K562 (cell line): Measurements from ENCODE around the gene GTPBP1. TPM values are rescaled to one million over a fixed set of nuclear protein-coding genes. Genes with fewer than 3 reads are reported as not detected.

Experiments used
- CHCHD3 ChIP-seq: fragments of 250-450 bp; sonication (Bioruptor Pico); IDR thresholded peaks from 2 replicates; pipeline ENCODE4 v2.1.2; 2022; ENCODE audit warnings: mild to moderate bottlenecking
- EZH2 ChIP-seq: IDR thresholded peaks from 2 replicates; pipeline ENCODE4 v1.6.1; 2012; ENCODE audit warnings: low read depth, mild to moderate bottlenecking, inconsistent platforms, low read length, borderline replicate concordance
- MECOM ChIP-seq: fragments of 250-450 bp; sonication (Bioruptor Pico); IDR thresholded peaks from 2 replicates; pipeline ENCODE4 v1.8.0; 2022; ENCODE audit warnings: inconsistent platforms
- PHF8 ChIP-seq: fragments of 200-600 bp; sonication (generic); IDR thresholded peaks from 2 replicates; pipeline ENCODE4 v1.6.1; 2012; ENCODE audit warnings: mixed run types, mild to moderate bottlenecking, inconsistent platforms, low read length, moderate library complexity, borderline replicate concordance
- SIX5 ChIP-seq, 2 experiments: IDR thresholded peaks; 2 replicates each; pipeline ENCODE4 v1.6.1; 2011; ENCODE audit warnings: low read length in 2 of 2, borderline replicate concordance in 1 of 2, low read depth in 1 of 2, mild to moderate bottlenecking in 1 of 2, moderate library complexity in 1 of 2; ENCODE audit not compliant: insufficient read depth in 1 of 2
- SMAD4 ChIP-seq: fragments of 250-450 bp; sonication (Bioruptor Pico); conservative IDR thresholded peaks from 2 replicates; pipeline ENCODE4 v1.8.0; 2021; ENCODE audit warnings: inconsistent platforms, mild to moderate bottlenecking, moderate library complexity
- SMARCE1 ChIP-seq: fragments of 450-650 bp; IDR thresholded peaks from 2 replicates; pipeline ENCODE4 v1.7.1; 2016; ENCODE audit warnings: mild to moderate bottlenecking
- U2AF2 ChIP-seq: fragments of 200-400 bp; formaldehyde crosslinking; optimal IDR thresholded peaks from 2 replicates; pipeline ENCODE3; 2017; ENCODE audit warnings: low read depth, mild to moderate bottlenecking, low read length
- WHSC1 ChIP-seq: IDR thresholded peaks from one replicate; pipeline ENCODE4 v1.6.1; 2012; ENCODE audit warnings: low read length, control low read depth, inconsistent platforms
- ZNF184 ChIP-seq: sonication (generic); formaldehyde crosslinking; IDR thresholded peaks from 2 replicates; pipeline ENCODE4 v1.5.0; 2020; ENCODE audit warnings: missing genetic modification reagents
- polyA plus RNA-seq, 8 experiments: library from polyadenylated mRNA; depleted of rRNA in 4 of 8; stranded (reverse) in 5 of 8; unstranded in 3 of 8; fragments of >200 nt; fragmentation: Nextera tagmentation in 2 of 8; fragmentation: Illumina TruSeq in 1 of 8; extraction: Ambion mirVana in 2 of 8; extraction: Trizol in 1 of 8; gene quantifications; 2 replicates each; pipeline versions ENCODE4 v1.2.1 to v1.2.3, GENCODE V29; 2011 to 2014; ENCODE audit warnings: inconsistent platforms in 1 of 8, missing spikeins in 1 of 8
- total RNA-seq, 7 experiments: library from RNA; depleted of rRNA in 6 of 7; stranded (reverse); fragments of >200 nt in 6 of 7; fragmentation: Illumina TruSeq in 2 of 7; extraction: Trizol in 2 of 7; gene quantifications; 2 replicates each; pipeline versions ENCODE4 v1.2.1 to v1.2.3, GENCODE V29; 2011 to 2021; ENCODE audit warnings: low replicate concordance in 1 of 7
- TF ChIP-seq, protein P1 (sequence below), 2 experiments: fragments of 450-650 bp; IDR thresholded peaks; 2 replicates each; pipeline ENCODE4 v1.6.1; 2016; ENCODE audit warnings: mild to moderate bottlenecking in 2 of 2, borderline replicate concordance in 1 of 2, low read depth in 1 of 2, moderate library complexity in 1 of 2
- TF ChIP-seq, protein P2 (sequence below): fragments of 450-650 bp; IDR thresholded peaks from 2 replicates; pipeline ENCODE4 v1.6.1; 2017; ENCODE audit warnings: antibody characterized with exemption, mild to moderate bottlenecking
- TF ChIP-seq, protein P3 (sequence below): sonication (generic); formaldehyde crosslinking; IDR thresholded peaks from 2 replicates; pipeline ENCODE4 v1.8.1; 2023; ENCODE audit warnings: mild to moderate bottlenecking, missing genetic modification reagents, moderate library complexity

GTPBP1 gene
- total and polyA plus RNA-seq, 9 of the 15 experiments (the other 6 are each of a cell fraction or from before 2014, with no cell fraction given) = 0.83 to 53.2 (median 23.3) TPM

DNA sequence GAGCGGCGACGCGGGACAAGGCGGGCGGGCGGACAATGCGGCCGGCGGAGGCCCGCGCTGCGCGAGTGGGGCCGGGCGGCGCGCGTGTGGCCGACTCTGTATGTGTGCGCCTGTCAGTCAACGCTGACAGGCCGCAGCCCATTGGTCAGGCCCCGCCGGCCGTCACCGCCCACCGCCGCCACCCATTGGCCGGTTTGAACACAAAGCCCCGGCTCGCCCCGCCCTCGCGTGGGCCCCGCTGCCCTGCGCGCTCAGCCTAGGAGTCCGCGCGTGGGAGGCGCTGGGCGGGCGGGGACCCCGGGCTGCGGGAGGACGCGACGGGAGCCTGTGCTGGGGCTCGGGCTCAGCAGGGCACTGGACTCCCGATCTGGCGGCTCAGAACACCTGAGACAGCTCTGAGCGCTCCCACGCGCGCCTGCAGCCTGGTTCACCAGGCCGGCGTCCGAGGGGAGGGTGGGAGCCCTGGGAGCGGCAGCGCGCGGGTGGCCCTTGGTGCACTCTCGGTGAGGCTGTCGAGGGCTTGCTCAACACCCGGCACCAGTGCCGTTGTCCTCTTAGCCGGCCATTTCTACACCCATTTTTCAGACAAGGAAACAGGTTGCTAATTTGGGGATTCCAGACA lies 50.3 kb downstream of the GTPBP1 start, which contains the start of gene SUN2 (continued):
- TF ChIP-seq, protein P1, sequence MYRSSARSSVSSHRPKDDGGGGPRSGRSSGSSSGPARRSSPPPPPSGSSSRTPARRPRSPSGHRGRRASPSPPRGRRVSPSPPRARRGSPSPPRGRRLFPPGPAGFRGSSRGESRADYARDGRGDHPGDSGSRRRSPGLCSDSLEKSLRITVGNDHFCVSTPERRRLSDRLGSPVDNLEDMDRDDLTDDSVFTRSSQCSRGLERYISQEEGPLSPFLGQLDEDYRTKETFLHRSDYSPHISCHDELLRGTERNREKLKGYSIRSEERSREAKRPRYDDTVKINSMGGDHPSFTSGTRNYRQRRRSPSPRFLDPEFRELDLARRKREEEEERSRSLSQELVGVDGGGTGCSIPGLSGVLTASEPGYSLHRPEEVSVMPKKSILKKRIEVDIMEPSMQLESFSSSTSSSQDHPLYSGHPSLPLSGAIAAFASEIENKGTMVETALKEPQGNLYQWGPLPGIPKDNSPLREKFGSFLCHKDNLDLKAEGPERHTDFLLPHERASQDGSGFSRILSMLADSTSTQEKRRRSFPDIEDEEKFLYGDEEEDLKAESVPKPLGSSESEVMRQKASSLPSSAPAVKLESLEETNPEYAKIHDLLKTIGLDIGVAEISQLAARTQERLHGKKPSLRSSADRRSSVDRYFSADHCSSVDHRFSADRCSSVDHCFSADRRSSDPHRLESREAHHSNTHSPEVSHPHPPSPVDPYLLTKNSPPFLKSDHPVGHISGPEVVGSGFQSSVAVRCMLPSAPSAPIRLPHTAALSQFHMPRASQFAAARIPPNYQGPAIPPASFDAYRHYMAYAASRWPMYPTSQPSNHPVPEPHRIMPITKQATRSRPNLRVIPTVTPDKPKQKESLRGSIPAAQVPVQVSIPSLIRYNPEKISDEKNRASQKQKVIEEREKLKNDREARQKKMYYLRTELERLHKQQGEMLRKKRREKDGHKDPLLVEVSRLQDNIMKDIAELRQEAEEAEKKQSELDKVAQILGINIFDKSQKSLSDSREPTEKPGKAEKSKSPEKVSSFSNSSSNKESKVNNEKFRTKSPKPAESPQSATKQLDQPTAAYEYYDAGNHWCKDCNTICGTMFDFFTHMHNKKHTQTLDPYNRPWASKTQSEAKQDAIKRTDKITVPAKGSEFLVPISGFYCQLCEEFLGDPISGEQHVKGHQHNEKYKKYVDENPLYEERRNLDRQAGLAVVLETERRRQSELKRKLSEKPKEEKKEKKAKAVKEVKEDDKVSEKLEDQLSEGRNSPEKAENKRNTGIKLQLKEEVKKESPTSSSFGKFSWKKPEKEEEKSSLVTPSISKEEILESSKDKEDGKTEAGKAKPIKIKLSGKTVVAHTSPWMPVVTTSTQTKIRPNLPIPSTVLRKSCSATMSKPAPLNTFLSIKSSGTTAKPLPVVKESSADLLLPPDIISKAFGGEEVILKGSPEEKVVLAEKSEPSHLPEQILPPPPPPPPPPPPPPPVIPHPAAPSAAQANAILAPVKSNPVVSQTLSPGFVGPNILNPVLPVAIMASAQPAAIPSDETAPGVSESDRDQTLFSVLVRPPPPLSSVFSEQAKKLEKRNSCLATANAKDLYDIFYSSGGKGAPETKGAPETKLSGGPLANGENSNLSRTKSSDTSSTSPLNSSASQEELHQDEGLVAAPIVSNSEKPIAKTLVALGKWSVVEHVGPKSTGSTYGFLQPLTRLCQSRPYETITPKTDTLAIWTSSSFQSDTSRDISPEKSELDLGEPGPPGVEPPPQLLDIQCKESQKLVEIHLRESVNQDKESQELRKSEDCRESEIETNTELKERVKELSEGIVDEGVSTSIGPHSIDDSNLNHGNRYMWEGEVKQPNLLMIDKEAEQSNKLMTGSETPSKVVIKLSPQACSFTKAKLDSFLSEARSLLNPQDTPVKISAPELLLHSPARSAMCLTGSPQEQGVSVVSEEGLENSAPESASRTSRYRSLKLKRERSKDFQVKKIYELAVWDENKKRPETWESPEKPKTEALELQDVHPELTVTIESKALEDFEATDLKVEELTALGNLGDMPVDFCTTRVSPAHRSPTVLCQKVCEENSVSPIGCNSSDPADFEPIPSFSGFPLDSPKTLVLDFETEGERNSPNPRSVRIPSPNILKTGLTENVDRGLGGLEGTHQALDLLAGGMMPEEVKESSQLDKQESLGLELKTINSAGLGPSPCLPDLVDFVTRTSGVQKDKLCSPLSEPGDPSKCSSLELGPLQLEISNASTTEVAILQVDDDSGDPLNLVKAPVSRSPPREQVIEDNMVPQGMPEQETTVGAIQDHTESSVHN (IDR thresholded peaks at IDR 0.05; ENCODE audit: borderline replicate concordance in 1 of 2, low read depth in 1 of 2) = no peak
- TF ChIP-seq, protein P2, sequence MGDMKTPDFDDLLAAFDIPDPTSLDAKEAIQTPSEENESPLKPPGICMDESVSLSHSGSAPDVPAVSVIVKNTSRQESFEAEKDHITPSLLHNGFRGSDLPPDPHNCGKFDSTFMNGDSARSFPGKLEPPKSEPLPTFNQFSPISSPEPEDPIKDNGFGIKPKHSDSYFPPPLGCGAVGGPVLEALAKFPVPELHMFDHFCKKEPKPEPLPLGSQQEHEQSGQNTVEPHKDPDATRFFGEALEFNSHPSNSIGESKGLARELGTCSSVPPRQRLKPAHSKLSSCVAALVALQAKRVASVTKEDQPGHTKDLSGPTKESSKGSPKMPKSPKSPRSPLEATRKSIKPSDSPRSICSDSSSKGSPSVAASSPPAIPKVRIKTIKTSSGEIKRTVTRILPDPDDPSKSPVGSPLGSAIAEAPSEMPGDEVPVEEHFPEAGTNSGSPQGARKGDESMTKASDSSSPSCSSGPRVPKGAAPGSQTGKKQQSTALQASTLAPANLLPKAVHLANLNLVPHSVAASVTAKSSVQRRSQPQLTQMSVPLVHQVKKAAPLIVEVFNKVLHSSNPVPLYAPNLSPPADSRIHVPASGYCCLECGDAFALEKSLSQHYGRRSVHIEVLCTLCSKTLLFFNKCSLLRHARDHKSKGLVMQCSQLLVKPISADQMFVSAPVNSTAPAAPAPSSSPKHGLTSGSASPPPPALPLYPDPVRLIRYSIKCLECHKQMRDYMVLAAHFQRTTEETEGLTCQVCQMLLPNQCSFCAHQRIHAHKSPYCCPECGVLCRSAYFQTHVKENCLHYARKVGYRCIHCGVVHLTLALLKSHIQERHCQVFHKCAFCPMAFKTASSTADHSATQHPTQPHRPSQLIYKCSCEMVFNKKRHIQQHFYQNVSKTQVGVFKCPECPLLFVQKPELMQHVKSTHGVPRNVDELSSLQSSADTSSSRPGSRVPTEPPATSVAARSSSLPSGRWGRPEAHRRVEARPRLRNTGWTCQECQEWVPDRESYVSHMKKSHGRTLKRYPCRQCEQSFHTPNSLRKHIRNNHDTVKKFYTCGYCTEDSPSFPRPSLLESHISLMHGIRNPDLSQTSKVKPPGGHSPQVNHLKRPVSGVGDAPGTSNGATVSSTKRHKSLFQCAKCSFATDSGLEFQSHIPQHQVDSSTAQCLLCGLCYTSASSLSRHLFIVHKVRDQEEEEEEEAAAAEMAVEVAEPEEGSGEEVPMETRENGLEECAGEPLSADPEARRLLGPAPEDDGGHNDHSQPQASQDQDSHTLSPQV = no peak
- TF ChIP-seq MECOM (CRISPR knock-in tag) (no peak), ZNF184 (CRISPR knock-in tag) (no peak), SMAD4 (CRISPR knock-in tag) (no peak), WHSC1 (no peak), CHCHD3 (CRISPR knock-in tag) (no peak), SMARCE1 (no peak), EZH2 (no peak), U2AF2 (no peak), PHF8 (peak; percentile 69; the same call in 1 of the 2 replicates), SIX5 (IDR thresholded peaks at IDR 0.05; ENCODE audit: borderline replicate concordance in 1 of 2, insufficient read depth in 1 of 2, low read depth in 1 of 2, low read length in 2 of 2) (no peak)
- TF ChIP-seq, protein P3, sequence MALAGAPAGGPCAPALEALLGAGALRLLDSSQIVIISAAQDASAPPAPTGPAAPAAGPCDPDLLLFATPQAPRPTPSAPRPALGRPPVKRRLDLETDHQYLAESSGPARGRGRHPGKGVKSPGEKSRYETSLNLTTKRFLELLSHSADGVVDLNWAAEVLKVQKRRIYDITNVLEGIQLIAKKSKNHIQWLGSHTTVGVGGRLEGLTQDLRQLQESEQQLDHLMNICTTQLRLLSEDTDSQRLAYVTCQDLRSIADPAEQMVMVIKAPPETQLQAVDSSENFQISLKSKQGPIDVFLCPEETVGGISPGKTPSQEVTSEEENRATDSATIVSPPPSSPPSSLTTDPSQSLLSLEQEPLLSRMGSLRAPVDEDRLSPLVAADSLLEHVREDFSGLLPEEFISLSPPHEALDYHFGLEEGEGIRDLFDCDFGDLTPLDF (CRISPR knock-in tag) = no peak
